GM12875 (cell line): ENCODE data around the gene KAT5.

Experiments
- H3K4me3 ChIP-seq: one replicate; pipeline ENCODE4 v1.5.1; 2011; ENCODE audit warnings: low read depth, low read length, control low read depth
- CTCF ChIP-seq: IDR thresholded peaks from 2 replicates; pipeline ENCODE4 v1.5.1; 2011; ENCODE audit warnings: low read depth, mild to moderate bottlenecking, control low read depth, inconsistent platforms, low read length, moderate library complexity, borderline replicate concordance; ENCODE audit not compliant: insufficient read depth

The KAT5 gene

GRCh38 chr11:65736810-65737209 lies 24.8 kb downstream of the KAT5 start:
- no peak for TF ChIP-seq CTCF
- H3K4me3 ChIP-seq, result no peak overlapping the region

GRCh38 chr11:65739022-65739421 lies 27.0 kb downstream of the KAT5 start:
- no peak overlapping the region for H3K4me3 ChIP-seq
- no peak for TF ChIP-seq CTCF

- no peak for TF ChIP-seq CTCF
- H3K4me3 ChIP-seq, result no peak overlapping the region
These were observed 29.1 kb downstream of the KAT5 start for GRCh38 chr11:65741185-65741584.

GRCh38 chr11:65742353-65742752 lies 30.3 kb downstream of the KAT5 start:
- H3K4me3 ChIP-seq, result no peak overlapping the region
- TF ChIP-seq CTCF, result no peak

GRCh38 chr11:65743681-65744025 lies 31.6 kb downstream of the KAT5 start:
- TF ChIP-seq CTCF, result no peak
- H3K4me3 ChIP-seq, result no peak overlapping the region

GRCh38 chr11:65744026-65744698 lies 32.1 kb downstream of the KAT5 start:
- no peak overlapping the region for H3K4me3 ChIP-seq
- TF ChIP-seq CTCF, result no peak

- no peak overlapping the region for H3K4me3 ChIP-seq
- TF ChIP-seq CTCF, result no peak
These were observed 32.6 kb downstream of the KAT5 start for GRCh38 chr11:65744699-65745042.
